ENCODE measurements around the gene SEC14L3.

Gene SEC14L3

DNA sequence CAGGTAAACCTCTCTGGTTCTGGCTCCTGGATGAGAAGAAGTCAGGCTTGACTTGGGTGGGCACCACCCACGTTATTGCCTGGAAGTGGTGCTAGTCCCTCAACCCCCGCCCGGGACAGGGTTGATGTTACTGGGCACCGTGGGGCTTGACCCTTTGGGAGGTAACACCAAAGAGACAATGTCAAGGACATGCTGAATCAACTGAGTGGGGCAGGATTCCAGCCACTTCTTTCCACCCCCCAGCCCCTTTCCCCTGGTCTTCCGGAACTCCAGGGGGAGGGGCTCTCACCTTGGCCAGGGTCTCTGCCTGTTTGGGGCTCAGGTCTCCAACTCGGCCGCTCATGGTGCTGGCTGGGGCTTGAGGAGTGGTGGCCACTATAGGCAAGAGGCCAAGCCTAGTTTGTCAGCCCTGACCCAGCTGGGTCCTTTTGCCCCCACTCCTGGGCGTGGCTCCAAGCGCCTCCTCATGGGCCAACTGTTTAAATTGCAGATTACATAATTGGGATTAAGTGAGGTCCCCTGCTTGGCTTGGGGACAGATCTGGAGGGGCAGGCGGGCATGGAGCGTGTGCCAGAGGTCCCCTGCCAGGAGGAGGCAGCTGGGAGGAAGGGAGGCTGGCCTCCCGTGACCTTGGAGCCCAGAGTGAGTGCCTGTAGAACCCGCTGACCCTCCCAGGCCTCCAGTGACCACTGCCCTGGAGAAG is at the start of gene SEC14L3:
Gene SEC14L3 (minus strand): TSS at position 402 of the 703 bp plus-strand sequence. CDS start 59 bp downstream, at position 343.
- Histone ChIP-seq H3K27me3 (replicated peaks; ENCODE audit: control insufficient read depth, insufficient read depth, low read length) (peaks cover 61% of the 10 kb centered on the region), H3K36me3 (ENCODE audit: control insufficient read depth, insufficient read depth, low read length, severe bottlenecking) (no peaks in the 10 kb centered on the region), H3K9me3 (ENCODE audit: control insufficient read depth, low read length) (no peaks in the 10 kb centered on the region), H3K9ac (ENCODE audit: low read length) (no peak within 1 kb of the TSS), H3K4me1 (ENCODE audit: control insufficient read depth, insufficient read depth, low read length) (no peaks in the 10 kb centered on the region), H3K4me3 (ENCODE audit: low read length) (no peak within 1 kb of the TSS)
- no peak for DNase-seq (ENCODE audit: low read depth)

DNA sequence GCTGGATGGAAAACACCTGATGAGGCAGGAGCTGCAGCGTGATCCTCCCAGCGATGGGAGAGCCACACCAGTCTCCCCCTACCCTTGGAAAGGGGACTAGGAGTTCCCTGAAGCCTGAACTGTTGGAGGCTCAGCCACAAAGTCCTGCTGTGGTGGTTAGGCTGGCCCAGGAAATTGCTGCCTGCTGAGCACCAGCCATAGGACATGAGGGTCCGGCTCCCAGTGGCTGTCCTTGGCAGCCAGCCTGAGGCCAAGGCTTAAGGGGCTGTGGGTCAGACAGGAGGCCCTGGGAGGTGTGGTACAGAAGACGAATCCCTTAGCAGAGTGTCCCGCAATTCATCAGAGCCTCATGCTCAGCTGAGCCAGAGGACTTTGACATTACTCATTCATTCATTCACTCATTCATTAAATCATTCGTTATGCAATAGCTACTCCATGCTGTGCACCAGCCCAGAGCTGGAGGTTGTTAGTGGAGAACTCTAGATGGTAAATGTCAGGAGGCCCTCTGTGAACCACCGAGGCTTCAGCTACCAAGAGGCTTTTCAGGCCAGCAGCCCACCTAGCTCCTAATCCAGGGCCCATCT is 48.1 kb upstream of the SEC14L3 start:
- H3K36me3 ChIP-seq (ENCODE audit: control insufficient read depth, insufficient read depth, low read length, severe bottlenecking), result no peaks in the 10 kb centered on the region
- no peaks in the 10 kb centered on the region for H3K4me1 ChIP-seq (ENCODE audit: control insufficient read depth, insufficient read depth, low read length)
- H3K4me3 ChIP-seq (ENCODE audit: low read length), result no peak overlapping the region
- H3K9me3 ChIP-seq (ENCODE audit: control insufficient read depth, low read length), result no peaks in the 10 kb centered on the region
- H3K9ac ChIP-seq (ENCODE audit: low read length), result no peak overlapping the region
- no peak for DNase-seq (ENCODE audit: low read depth)
- H3K27me3 ChIP-seq (replicated peaks; ENCODE audit: control insufficient read depth, insufficient read depth, low read length), result peaks cover 40% of the 10 kb centered on the region

DNA sequence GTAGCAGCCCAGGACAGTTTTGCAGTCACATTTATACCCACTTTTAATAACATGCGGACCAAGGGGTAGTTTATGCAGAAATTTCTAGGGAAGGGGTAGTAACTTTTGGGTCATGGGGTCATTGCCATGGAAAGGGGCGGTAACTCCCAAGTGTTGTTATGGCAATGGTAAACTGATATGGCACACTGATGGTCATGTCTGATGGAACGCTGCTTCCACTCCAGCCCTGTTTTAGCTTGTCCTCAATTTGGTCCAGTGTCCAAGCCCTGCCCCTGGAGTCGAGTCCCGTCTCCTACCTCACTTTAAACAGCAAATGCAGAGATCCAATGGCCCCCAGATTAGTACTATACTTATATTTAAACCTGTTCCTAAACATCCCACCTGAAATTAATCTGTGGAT is 44.9 kb upstream of the SEC14L3 start:
- H3K27me3 ChIP-seq (replicated peaks; ENCODE audit: control insufficient read depth, insufficient read depth, low read length), result peaks cover 34% of the 10 kb centered on the region
- H3K9ac ChIP-seq (ENCODE audit: low read length), result no peak overlapping the region
- H3K9me3 ChIP-seq (ENCODE audit: control insufficient read depth, low read length), result peaks cover 8% of the 10 kb centered on the region
- no peak overlapping the region for H3K4me3 ChIP-seq (ENCODE audit: low read length)
- H3K4me1 ChIP-seq (ENCODE audit: control insufficient read depth, insufficient read depth, low read length), result no peaks in the 10 kb centered on the region
- no peaks in the 10 kb centered on the region for H3K36me3 ChIP-seq (ENCODE audit: control insufficient read depth, insufficient read depth, low read length, severe bottlenecking)
- DNase-seq (ENCODE audit: low read depth), result no peak

DNA sequence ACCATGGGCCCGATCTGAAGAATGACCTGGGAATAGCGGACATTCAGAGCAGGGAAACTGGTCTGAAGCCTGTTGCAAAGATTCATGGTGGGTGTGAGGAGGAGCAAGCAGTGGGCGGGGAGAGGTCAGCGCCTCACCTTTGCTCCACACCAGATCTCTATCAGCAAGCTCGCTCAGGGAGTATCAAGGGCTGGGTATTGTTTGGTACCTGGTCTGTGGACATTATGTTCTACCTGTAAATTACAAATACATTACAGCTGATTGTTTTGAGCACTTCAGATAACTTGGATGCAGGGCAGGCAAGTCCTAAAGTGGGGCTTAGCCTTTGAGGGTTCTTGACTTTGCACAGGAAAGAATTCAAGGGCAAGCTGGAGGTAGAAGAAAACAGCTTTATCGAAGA is 44.5 kb upstream of the SEC14L3 start:
- H3K36me3 ChIP-seq (ENCODE audit: control insufficient read depth, insufficient read depth, low read length, severe bottlenecking), result no peaks in the 10 kb centered on the region
- DNase-seq (ENCODE audit: low read depth), result no peak
- H3K4me3 ChIP-seq (ENCODE audit: low read length), result no peak overlapping the region
- H3K4me1 ChIP-seq (ENCODE audit: control insufficient read depth, insufficient read depth, low read length), result no peaks in the 10 kb centered on the region
- no peak overlapping the region for H3K9ac ChIP-seq (ENCODE audit: low read length)
- H3K9me3 ChIP-seq (ENCODE audit: control insufficient read depth, low read length), result peaks cover 8% of the 10 kb centered on the region
- peaks cover 32% of the 10 kb centered on the region for H3K27me3 ChIP-seq (replicated peaks; ENCODE audit: control insufficient read depth, insufficient read depth, low read length)

DNA sequence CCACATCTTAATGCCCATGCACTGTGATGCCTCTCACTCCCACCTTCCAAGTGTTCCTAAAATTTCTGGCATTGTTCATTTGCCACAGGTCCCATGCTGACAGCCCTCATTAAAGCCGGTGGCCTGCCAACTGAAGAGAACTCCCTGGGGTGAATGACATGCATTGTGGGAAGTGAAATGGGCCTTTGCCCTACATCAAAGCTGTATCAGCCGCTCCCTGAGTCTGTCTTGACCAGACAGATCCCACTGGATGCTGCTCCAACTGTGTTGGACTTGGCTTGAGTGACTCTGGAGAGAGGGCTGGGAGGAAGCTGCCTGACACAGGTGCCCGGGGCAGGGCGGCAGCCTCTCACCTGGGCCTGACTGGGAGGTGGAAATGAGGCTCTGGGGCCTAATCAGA is 42.4 kb upstream of the SEC14L3 start:
- no peak overlapping the region for H3K4me3 ChIP-seq (ENCODE audit: low read length)
- peaks cover 35% of the 10 kb centered on the region for H3K27me3 ChIP-seq (replicated peaks; ENCODE audit: control insufficient read depth, insufficient read depth, low read length)
- DNase-seq (ENCODE audit: low read depth), result no peak
- H3K4me1 ChIP-seq (ENCODE audit: control insufficient read depth, insufficient read depth, low read length), result no peaks in the 10 kb centered on the region
- H3K9ac ChIP-seq (ENCODE audit: low read length), result no peak overlapping the region
- no peaks in the 10 kb centered on the region for H3K36me3 ChIP-seq (ENCODE audit: control insufficient read depth, insufficient read depth, low read length, severe bottlenecking)
- H3K9me3 ChIP-seq (ENCODE audit: control insufficient read depth, low read length), result peaks cover 8% of the 10 kb centered on the region

DNA sequence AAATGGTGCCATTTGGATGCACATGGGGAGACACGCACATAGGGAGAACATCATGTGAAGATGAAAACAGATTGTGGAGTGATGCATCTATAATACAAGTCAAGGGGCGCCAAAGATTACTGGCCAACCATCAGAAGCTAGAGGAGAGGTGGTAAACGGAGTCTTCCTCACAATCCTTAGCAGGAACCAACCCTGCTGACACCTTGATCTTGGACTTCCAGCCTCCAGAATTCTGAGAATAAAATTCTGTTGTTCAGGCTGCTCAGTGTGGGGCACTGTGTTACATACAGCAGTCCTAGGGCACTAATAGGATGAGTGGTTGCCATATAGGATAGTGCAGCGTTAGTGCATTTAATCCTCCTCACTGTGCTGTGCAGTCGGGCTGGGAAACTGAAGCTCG is 41.6 kb upstream of the SEC14L3 start:
- no peak for DNase-seq (ENCODE audit: low read depth)
- no peak overlapping the region for H3K9ac ChIP-seq (ENCODE audit: low read length)
- no peaks in the 10 kb centered on the region for H3K36me3 ChIP-seq (ENCODE audit: control insufficient read depth, insufficient read depth, low read length, severe bottlenecking)

DNA sequence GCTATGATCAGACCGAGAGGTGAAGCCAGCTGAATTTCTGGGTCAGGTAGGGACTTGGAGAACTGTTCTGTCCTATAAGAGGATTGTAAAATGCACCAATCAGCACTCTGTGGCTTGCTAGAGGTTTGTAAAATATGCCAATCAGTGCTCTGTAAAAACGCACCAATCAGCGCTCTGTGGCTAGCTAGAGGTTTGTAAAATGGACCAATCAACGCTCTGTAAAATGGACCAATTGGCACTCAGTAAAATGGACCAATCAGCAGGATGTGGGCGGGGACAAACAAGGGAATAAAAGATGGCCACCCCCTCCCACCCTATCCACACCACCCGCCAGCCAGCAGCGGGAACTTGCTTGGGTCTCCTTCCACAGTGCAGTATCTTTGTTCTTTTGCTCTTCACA is 40.1 kb upstream of the SEC14L3 start:
- Histone ChIP-seq H3K27me3 (replicated peaks; ENCODE audit: control insufficient read depth, insufficient read depth, low read length) (peaks cover 33% of the 10 kb centered on the region), H3K9ac (ENCODE audit: low read length) (no peak overlapping the region), H3K9me3 (ENCODE audit: control insufficient read depth, low read length) (peaks cover 8% of the 10 kb centered on the region), H3K4me1 (ENCODE audit: control insufficient read depth, insufficient read depth, low read length) (no peaks in the 10 kb centered on the region), H3K4me3 (ENCODE audit: low read length) (no peak overlapping the region), H3K36me3 (ENCODE audit: control insufficient read depth, insufficient read depth, low read length, severe bottlenecking) (no peaks in the 10 kb centered on the region)
- no peak for DNase-seq (ENCODE audit: low read depth)

More for the DNA sequence above, 41.6 kb upstream of the SEC14L3 start:
- H3K4me3 ChIP-seq (ENCODE audit: low read length), result no peak overlapping the region
- H3K9me3 ChIP-seq (ENCODE audit: control insufficient read depth, low read length), result peaks cover 8% of the 10 kb centered on the region
- H3K4me1 ChIP-seq (ENCODE audit: control insufficient read depth, insufficient read depth, low read length), result no peaks in the 10 kb centered on the region
- peaks cover 31% of the 10 kb centered on the region for H3K27me3 ChIP-seq (replicated peaks; ENCODE audit: control insufficient read depth, insufficient read depth, low read length)

DNA sequence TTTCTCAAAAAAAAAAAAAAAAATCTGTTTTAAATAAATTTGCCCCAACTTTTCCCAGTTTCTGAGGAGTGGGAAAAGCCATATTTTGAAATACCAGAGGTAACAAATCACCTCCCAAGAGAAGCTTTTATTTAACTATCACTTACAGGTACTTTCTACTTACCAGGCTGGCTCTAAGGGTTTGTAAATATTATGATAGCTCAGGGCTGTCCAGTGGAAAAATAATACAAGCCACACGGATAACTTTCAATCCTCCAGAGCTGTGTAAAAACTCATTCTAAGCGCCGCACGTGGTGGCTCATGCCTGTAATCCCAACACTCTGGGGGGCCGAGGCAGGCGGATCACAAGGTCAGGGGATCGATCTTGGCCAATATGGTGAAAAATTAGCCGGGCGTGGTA is 39.3 kb upstream of the SEC14L3 start:
- no peak overlapping the region for H3K4me3 ChIP-seq (ENCODE audit: low read length)
- peaks cover 33% of the 10 kb centered on the region for H3K27me3 ChIP-seq (replicated peaks; ENCODE audit: control insufficient read depth, insufficient read depth, low read length)
- peaks cover 8% of the 10 kb centered on the region for H3K9me3 ChIP-seq (ENCODE audit: control insufficient read depth, low read length)
- no peak overlapping the region for H3K9ac ChIP-seq (ENCODE audit: low read length)
- H3K4me1 ChIP-seq (ENCODE audit: control insufficient read depth, insufficient read depth, low read length), result no peaks in the 10 kb centered on the region
- no peak for DNase-seq (ENCODE audit: low read depth)
- no peaks in the 10 kb centered on the region for H3K36me3 ChIP-seq (ENCODE audit: control insufficient read depth, insufficient read depth, low read length, severe bottlenecking)

DNA sequence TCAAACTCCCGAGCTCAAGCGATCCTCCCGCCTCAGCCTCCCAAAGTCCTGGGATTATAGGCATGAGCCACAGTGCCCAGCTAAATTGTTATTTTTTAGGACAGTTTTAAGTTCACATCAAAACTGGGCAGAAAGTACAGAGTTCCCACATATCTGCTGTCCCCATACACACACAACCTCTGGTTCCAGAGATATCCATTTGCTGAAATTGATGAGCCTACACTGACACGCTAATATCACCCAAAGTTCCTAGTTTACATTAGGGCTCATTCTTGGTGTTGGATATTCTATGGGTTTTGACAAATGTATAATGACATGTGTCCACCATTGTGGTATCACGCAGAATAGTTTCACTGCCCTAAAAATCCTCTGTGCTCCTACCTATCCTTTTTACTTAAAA is 36.4 kb upstream of the SEC14L3 start:
- Histone ChIP-seq H3K9me3 (ENCODE audit: control insufficient read depth, low read length) (peaks cover 2% of the 10 kb centered on the region), H3K4me3 (ENCODE audit: low read length) (no peak overlapping the region), H3K9ac (ENCODE audit: low read length) (no peak overlapping the region), H3K4me1 (ENCODE audit: control insufficient read depth, insufficient read depth, low read length) (no peaks in the 10 kb centered on the region), H3K27me3 (replicated peaks; ENCODE audit: control insufficient read depth, insufficient read depth, low read length) (peaks cover 21% of the 10 kb centered on the region), H3K36me3 (ENCODE audit: control insufficient read depth, insufficient read depth, low read length, severe bottlenecking) (no peaks in the 10 kb centered on the region)
- no peak for DNase-seq (ENCODE audit: low read depth)

DNA sequence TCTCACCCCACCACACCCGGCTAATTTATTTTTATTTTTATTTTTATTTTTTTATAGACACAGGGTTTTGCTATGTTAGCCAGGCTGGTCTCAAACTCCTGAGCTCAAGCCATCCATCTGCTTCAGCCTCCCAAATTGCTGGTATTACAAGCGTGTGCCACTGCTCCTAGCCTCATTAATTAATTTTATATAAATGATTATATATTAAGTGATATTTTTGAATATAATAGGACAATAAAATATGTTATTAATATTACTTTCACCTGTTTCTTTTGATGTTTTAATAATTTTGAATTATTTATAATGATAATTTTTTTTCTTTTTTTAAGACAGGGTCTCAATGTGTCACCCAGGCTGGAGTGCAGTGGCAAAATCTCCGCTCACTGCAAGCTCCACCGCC is 35.9 kb upstream of the SEC14L3 start:
- Histone ChIP-seq H3K9ac (ENCODE audit: low read length) (no peak overlapping the region), H3K4me1 (ENCODE audit: control insufficient read depth, insufficient read depth, low read length) (no peaks in the 10 kb centered on the region), H3K36me3 (ENCODE audit: control insufficient read depth, insufficient read depth, low read length, severe bottlenecking) (no peaks in the 10 kb centered on the region), H3K4me3 (ENCODE audit: low read length) (no peak overlapping the region), H3K9me3 (ENCODE audit: control insufficient read depth, low read length) (no peaks in the 10 kb centered on the region), H3K27me3 (replicated peaks; ENCODE audit: control insufficient read depth, insufficient read depth, low read length) (peaks cover 21% of the 10 kb centered on the region)
- DNase-seq (ENCODE audit: low read depth), result no peak

DNA sequence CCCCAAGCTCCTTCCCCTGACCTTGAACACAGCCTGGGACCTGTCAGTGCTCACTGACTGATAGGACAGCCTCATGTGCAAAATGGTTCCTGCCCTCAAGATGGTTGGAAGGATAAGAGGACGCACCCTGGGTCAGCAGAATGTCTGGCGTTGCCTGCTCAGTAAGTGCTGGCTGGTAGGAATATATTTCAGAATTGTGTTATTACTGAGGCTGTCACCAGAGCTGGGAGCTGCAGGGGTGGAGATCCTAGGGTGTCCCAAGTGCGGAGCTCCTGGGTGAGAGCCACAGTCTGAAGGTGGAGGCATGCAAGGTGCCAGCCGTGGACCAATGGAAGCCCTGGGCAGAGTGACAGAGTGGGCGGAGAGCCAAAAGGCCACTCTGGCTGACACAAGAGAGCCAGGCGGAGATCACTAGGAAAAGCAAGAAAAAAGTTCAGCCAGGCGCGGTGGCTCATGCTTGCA is 34.7 kb upstream of the SEC14L3 start:
- Histone ChIP-seq H3K4me1 (ENCODE audit: control insufficient read depth, insufficient read depth, low read length) (no peaks in the 10 kb centered on the region), H3K4me3 (ENCODE audit: low read length) (no peak overlapping the region), H3K9ac (ENCODE audit: low read length) (no peak overlapping the region), H3K9me3 (ENCODE audit: control insufficient read depth, low read length) (no peaks in the 10 kb centered on the region), H3K36me3 (ENCODE audit: control insufficient read depth, insufficient read depth, low read length, severe bottlenecking) (no peaks in the 10 kb centered on the region), H3K27me3 (replicated peaks; ENCODE audit: control insufficient read depth, insufficient read depth, low read length) (peaks cover 21% of the 10 kb centered on the region)
- no peak for DNase-seq (ENCODE audit: low read depth)
